H9 (cell line): Measurements from ENCODE around the gene UGT1A3. TPM values are rescaled to one million over a fixed set of nuclear protein-coding genes. Genes with fewer than 3 reads are reported as not detected.

Experiments used
- DNase-seq: peaks from one replicate; pipeline ENCODE4 v3.0.0-alpha.2; 2017
- H2AFZ ChIP-seq: one replicate; pipeline ENCODE4 v1.6.1; 2013; ENCODE audit warnings: mild to moderate bottlenecking, low read length, control low read depth, moderate library complexity
- H2AK5ac ChIP-seq: 2 replicates; pipeline ENCODE4 v1.6.1; 2013; ENCODE audit warnings: low read length, control low read depth, mixed read lengths; ENCODE audit not compliant: insufficient read length
- H2BK120ac ChIP-seq: one replicate; pipeline ENCODE4 v1.6.1; 2013; ENCODE audit warnings: low read depth, mild to moderate bottlenecking, low read length, control low read depth, inconsistent platforms; ENCODE audit not compliant: poor library complexity, severe bottlenecking
- H2BK12ac ChIP-seq: 2 replicates; pipeline ENCODE4 v1.6.1; 2013; ENCODE audit warnings: low read length, control low read depth, mixed read lengths, low read depth; ENCODE audit not compliant: insufficient read length
- H2BK15ac ChIP-seq: 2 replicates; pipeline ENCODE4 v1.6.1; 2013; ENCODE audit warnings: low read depth, low read length, control low read depth
- H2BK20ac ChIP-seq: one replicate; pipeline ENCODE4 v1.6.1; 2013; ENCODE audit warnings: low read depth, mild to moderate bottlenecking, low read length, control low read depth, inconsistent platforms; ENCODE audit not compliant: poor library complexity, severe bottlenecking
- H2BK5ac ChIP-seq: 2 replicates; pipeline ENCODE4 v1.6.1; 2013; ENCODE audit warnings: low read length, control low read depth, mixed read lengths; ENCODE audit not compliant: insufficient read length
- H3K14ac ChIP-seq: 2 replicates; pipeline ENCODE4 v1.6.1; 2013; ENCODE audit warnings: low read length, control low read depth; ENCODE audit not compliant: insufficient read depth
- H3K18ac ChIP-seq: 2 replicates; pipeline ENCODE4 v1.6.1; 2013; ENCODE audit warnings: low read depth, mild to moderate bottlenecking, mixed read lengths, low read length, control low read depth; ENCODE audit not compliant: insufficient read length
- H3K23ac ChIP-seq: 2 replicates; pipeline ENCODE4 v1.6.1; 2013; ENCODE audit warnings: low read length, control low read depth, mixed read lengths, low read depth; ENCODE audit not compliant: insufficient read length
- H3K23me2 ChIP-seq: 2 replicates; pipeline ENCODE4 v1.6.1; 2013; ENCODE audit warnings: low read depth, mild to moderate bottlenecking, mixed read lengths, low read length, control low read depth; ENCODE audit not compliant: insufficient read length, poor library complexity, severe bottlenecking
- H3K27ac ChIP-seq: 2 replicates; pipeline ENCODE4 v1.5.1; 2013; ENCODE audit warnings: low read length, control low read depth, mixed read lengths, low read depth; ENCODE audit not compliant: insufficient read length
- H3K27me3 ChIP-seq: 2 replicates; pipeline ENCODE4 v1.6.1; 2013; ENCODE audit warnings: low read length, control low read depth, inconsistent platforms; ENCODE audit not compliant: insufficient read depth
- H3K4ac ChIP-seq: 2 replicates; pipeline ENCODE4 v1.6.1; 2013; ENCODE audit warnings: low read depth, mild to moderate bottlenecking, control low read depth, inconsistent platforms, low read length, moderate library complexity
- H3K4me1 ChIP-seq: 2 replicates; pipeline ENCODE4 v1.6.1; 2013; ENCODE audit warnings: low read length, control low read depth, inconsistent platforms; ENCODE audit not compliant: insufficient read depth
- H3K4me2 ChIP-seq: 2 replicates; pipeline ENCODE4 v1.6.1; 2013; ENCODE audit warnings: low read length, control low read depth, mixed read lengths; ENCODE audit not compliant: insufficient read length, insufficient read depth
- H3K56ac ChIP-seq: 2 replicates; pipeline ENCODE4 v1.6.1; 2013; ENCODE audit warnings: low read depth, mild to moderate bottlenecking, mixed read lengths, low read length, control low read depth; ENCODE audit not compliant: insufficient read length
- H3K79me1 ChIP-seq: 2 replicates; pipeline ENCODE4 v1.6.1; 2013; ENCODE audit warnings: low read depth, mild to moderate bottlenecking, moderate library complexity, low read length, control low read depth, inconsistent platforms; ENCODE audit not compliant: insufficient read depth, poor library complexity, severe bottlenecking
- H3K79me2 ChIP-seq: 2 replicates; pipeline ENCODE4 v1.6.1; 2013; ENCODE audit warnings: low read length, control low read depth, inconsistent platforms; ENCODE audit not compliant: insufficient read depth
- H3K9ac ChIP-seq: 2 replicates; pipeline ENCODE4 v1.6.1; 2013; ENCODE audit warnings: low read length, control low read depth, mixed read lengths; ENCODE audit not compliant: insufficient read length; ENCODE audit errors: extremely low read depth
- H3K9me3 ChIP-seq: one replicate; pipeline ENCODE4 v1.6.1; 2013; ENCODE audit warnings: low read depth, low read length, inconsistent platforms; ENCODE audit not compliant: control insufficient read depth
- H3T11ph ChIP-seq: one replicate; pipeline ENCODE4 v1.6.1; 2013; ENCODE audit warnings: mild to moderate bottlenecking, low read length, control low read depth, inconsistent platforms
- H4K20me1 ChIP-seq: one replicate; pipeline ENCODE4 v1.6.1; 2013; ENCODE audit not compliant: control insufficient read depth, insufficient read length, insufficient read depth
- H4K5ac ChIP-seq: 2 replicates; pipeline ENCODE4 v1.6.1; 2013; ENCODE audit warnings: low read depth, mild to moderate bottlenecking, mixed read lengths, low read length, control low read depth; ENCODE audit not compliant: insufficient read length
- H4K8ac ChIP-seq: replicated peaks from 2 replicates; pipeline ENCODE4 v1.6.1; 2013; ENCODE audit warnings: low read length, control low read depth, mixed read lengths, low read depth; ENCODE audit not compliant: insufficient read length
- H4K91ac ChIP-seq: 2 replicates; pipeline ENCODE4 v1.6.1; 2013; ENCODE audit warnings: low read depth, mild to moderate bottlenecking, moderate library complexity, mixed read lengths, low read length, control low read depth; ENCODE audit not compliant: insufficient read length
- H3K27ac Mint-ChIP-seq, 3 experiments: 2 replicates in 2 of 3; 3 replicates in 1 of 3; pipeline ENCODE4 v1.8.0; 2020 to 2021; ENCODE audit warnings: mixed read lengths in 3 of 3, mild to moderate bottlenecking in 1 of 3, moderate library complexity in 1 of 3
- H3K27me3 Mint-ChIP-seq: 2 replicates; pipeline ENCODE4 v1.8.0; 2021; ENCODE audit warnings: low read depth, mild to moderate bottlenecking, moderate library complexity, mixed read lengths
- H3K36me3 Mint-ChIP-seq, 3 experiments: 2 replicates in 2 of 3; 3 replicates in 1 of 3; pipeline ENCODE4 v1.8.0; 2020 to 2021; ENCODE audit warnings: low read depth in 3 of 3, mixed read lengths in 3 of 3; ENCODE audit not compliant: insufficient read depth in 1 of 3
- H3K4me1 Mint-ChIP-seq, 2 experiments: 2 replicates each; pipeline ENCODE4 v1.8.0; 2020; ENCODE audit warnings: mixed read lengths in 2 of 2
- H3K4me3 Mint-ChIP-seq, 2 experiments: 2 replicates in 1 of 2; 3 replicates in 1 of 2; pipeline ENCODE4 v1.8.0; 2020 to 2021; ENCODE audit warnings: mild to moderate bottlenecking in 2 of 2, mixed read lengths in 2 of 2, moderate library complexity in 1 of 2
- H3K9me3 Mint-ChIP-seq, 2 experiments: 2 replicates in 1 of 2; 3 replicates in 1 of 2; pipeline ENCODE4 v1.8.0; 2020; ENCODE audit warnings: mild to moderate bottlenecking in 2 of 2, mixed read lengths in 2 of 2, moderate library complexity in 1 of 2
- WGBS: extraction: QIAGEN DNeasy Blood & Tissue Kit; methylation state at CpG from one replicate; pipeline ENCODE4 v1.1.7; 2013; ENCODE audit warnings: missing lambda C conversion rate, low lambda C conversion rate, mixed read lengths; ENCODE audit not compliant: insufficient read length; ENCODE audit errors: extremely low coverage; 5-methylcytosine and 5-hydroxymethylcytosine counted together
- total RNA-seq: library from RNA; stranded (reverse); gene quantifications from 2 replicates; pipeline ENCODE4 v1.2.1, GENCODE V29; 2021
- TF ChIP-seq, protein P1 (sequence below): fragments of 200-600 bp; sonication (generic); conservative IDR thresholded peaks from 3 replicates; pipeline ENCODE4 v1.8.0; 2021; ENCODE audit warnings: antibody characterized with exemption, mild to moderate bottlenecking

The UGT1A3 gene
- total RNA-seq, 1 experiment from 2014 or later: not detected

DNA sequence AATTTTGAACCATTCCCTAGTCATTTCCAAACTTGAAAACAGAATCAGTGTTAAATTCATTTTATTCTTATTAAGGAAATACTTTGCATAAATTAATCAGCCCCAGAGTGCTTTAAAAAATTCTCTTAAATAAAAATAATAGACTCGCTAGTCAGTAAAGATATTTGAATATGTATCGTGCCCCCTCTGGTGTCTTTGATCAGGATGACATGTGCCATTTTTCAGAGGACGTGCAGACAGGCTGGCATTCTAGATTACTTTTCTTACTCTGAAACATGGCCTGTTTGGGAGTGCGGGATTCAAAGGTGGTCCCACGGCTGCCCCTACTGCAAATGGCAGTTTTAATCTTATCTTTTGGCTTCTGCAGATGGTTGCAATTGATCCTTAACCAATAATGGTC, 43.7 kb downstream of the UGT1A3 start:
- H3K9me3 ChIP-seq: peaks cover 4% of the 10 kb centered on the region
- no peaks in the 10 kb centered on the region for H3K79me2 ChIP-seq
- no peaks in the 10 kb centered on the region for H3K79me1 ChIP-seq
- no peak overlapping the region for H4K5ac ChIP-seq
- H4K20me1 ChIP-seq: no peaks in the 10 kb centered on the region
- H2BK12ac ChIP-seq: no peak overlapping the region
- H3K9me3 Mint-ChIP-seq: peaks cover 8 to 11% of the 10 kb centered on the region in 2 experiments; a peak in 4 of 5 replicates
- peaks cover 2% of the 10 kb centered on the region; the same call in 1 of the 2 replicates for H3K4me1 ChIP-seq
- no peak overlapping the region for H2BK120ac ChIP-seq
- TF ChIP-seq, protein P1, sequence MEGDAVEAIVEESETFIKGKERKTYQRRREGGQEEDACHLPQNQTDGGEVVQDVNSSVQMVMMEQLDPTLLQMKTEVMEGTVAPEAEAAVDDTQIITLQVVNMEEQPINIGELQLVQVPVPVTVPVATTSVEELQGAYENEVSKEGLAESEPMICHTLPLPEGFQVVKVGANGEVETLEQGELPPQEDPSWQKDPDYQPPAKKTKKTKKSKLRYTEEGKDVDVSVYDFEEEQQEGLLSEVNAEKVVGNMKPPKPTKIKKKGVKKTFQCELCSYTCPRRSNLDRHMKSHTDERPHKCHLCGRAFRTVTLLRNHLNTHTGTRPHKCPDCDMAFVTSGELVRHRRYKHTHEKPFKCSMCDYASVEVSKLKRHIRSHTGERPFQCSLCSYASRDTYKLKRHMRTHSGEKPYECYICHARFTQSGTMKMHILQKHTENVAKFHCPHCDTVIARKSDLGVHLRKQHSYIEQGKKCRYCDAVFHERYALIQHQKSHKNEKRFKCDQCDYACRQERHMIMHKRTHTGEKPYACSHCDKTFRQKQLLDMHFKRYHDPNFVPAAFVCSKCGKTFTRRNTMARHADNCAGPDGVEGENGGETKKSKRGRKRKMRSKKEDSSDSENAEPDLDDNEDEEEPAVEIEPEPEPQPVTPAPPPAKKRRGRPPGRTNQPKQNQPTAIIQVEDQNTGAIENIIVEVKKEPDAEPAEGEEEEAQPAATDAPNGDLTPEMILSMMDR: no peak
- no peaks in the 10 kb centered on the region for H3K27me3 Mint-ChIP-seq
- no CpG with 5 or more reads among the region's 5 CpGs for WGBS
- H3K23me2 ChIP-seq: no peaks in the 10 kb centered on the region
- no peak overlapping the region for H3K9ac ChIP-seq
- no peak for DNase-seq
- H4K8ac ChIP-seq: no peak overlapping the region
- no peak overlapping the region for H3K14ac ChIP-seq
- H3K56ac ChIP-seq: no peak overlapping the region
- H3K36me3 Mint-ChIP-seq: peaks cover 1 to 4% (median 3%) of the 10 kb centered on the region in 3 experiments; a peak in 4 of 7 replicates
- H3K4me1 Mint-ChIP-seq: peaks cover 5 to 6% of the 10 kb centered on the region in 2 experiments; a peak in 3 of 4 replicates
- H3K27ac ChIP-seq: no peak overlapping the region
- no peak overlapping the region for H2AFZ ChIP-seq
- no peak overlapping the region for H3K4me3 Mint-ChIP-seq
- no peak overlapping the region for H3K18ac ChIP-seq
- no peaks in the 10 kb centered on the region for H3K27me3 ChIP-seq
- no peak overlapping the region for H3K4ac ChIP-seq
- no peak overlapping the region for H3K27ac Mint-ChIP-seq
- H4K91ac ChIP-seq: no peak overlapping the region
- no peak overlapping the region for H2BK15ac ChIP-seq
- no peak overlapping the region for H2BK20ac ChIP-seq
- H3K23ac ChIP-seq: no peak overlapping the region
- H3T11ph ChIP-seq: no peak overlapping the region
- H2BK5ac ChIP-seq: no peak overlapping the region
- no peak overlapping the region for H3K4me2 ChIP-seq
- H2AK5ac ChIP-seq: no peak overlapping the region
